Neural cell (in vitro differentiated cells): ENCODE data around the gene PTPRC. TPM values are rescaled to one million over a fixed set of nuclear protein-coding genes. Genes with fewer than 3 reads are reported as not detected.

Experiments used
- H2AFZ ChIP-seq: fragments of 200-600, 300-800 bp; sonication (generic), shearing (Covaris generic); 2 replicates; pipeline ENCODE4 v1.6.0; 2014; ENCODE audit warnings: low read depth, mild to moderate bottlenecking, antibody characterized with exemption, low read length, moderate library complexity
- H3F3A ChIP-seq: fragments of 200-600 bp; shearing (Covaris generic); 2 replicates; pipeline ENCODE4 v1.6.1; 2016; ENCODE audit warnings: mild to moderate bottlenecking, moderate library complexity, mixed read lengths, antibody characterized with exemption, low read length; ENCODE audit not compliant: insufficient read depth, poor library complexity, severe bottlenecking
- H3K27ac ChIP-seq: fragments of 200-600, 300-800 bp; sonication (generic), shearing (Covaris generic); 2 replicates; pipeline ENCODE4 v1.5.1; 2014; ENCODE audit warnings: mild to moderate bottlenecking, low read length, moderate library complexity
- H3K27me3 ChIP-seq: fragments of 300-800, 200-600 bp; sonication (generic), shearing (Covaris generic); 2 replicates; pipeline ENCODE4 v1.6.0; 2014; ENCODE audit warnings: mild to moderate bottlenecking, low read depth, low read length, moderate library complexity; ENCODE audit not compliant: insufficient read depth
- H3K36me3 ChIP-seq: fragments of 300-800, 200-600 bp; sonication (generic), shearing (Covaris generic); 2 replicates; pipeline ENCODE4 v1.5.1; 2014; ENCODE audit warnings: mild to moderate bottlenecking, antibody characterized with exemption, low read length, moderate library complexity; ENCODE audit not compliant: insufficient read depth
- H3K4me2 ChIP-seq: fragments of 300-800, 200-600 bp; sonication (generic), shearing (Covaris generic); 2 replicates; pipeline ENCODE4 v1.6.0; 2014; ENCODE audit warnings: mild to moderate bottlenecking, low read length
- H3K4me3 ChIP-seq: fragments of 300-800, 200-600 bp; sonication (generic), shearing (Covaris generic); 2 replicates; pipeline ENCODE4 v1.5.1; 2014; ENCODE audit warnings: mild to moderate bottlenecking, low read length, moderate library complexity
- H3K79me2 ChIP-seq: fragments of 200-600 bp; shearing (Covaris generic); replicated peaks from 2 replicates; pipeline ENCODE4 v1.6.0; 2014; ENCODE audit warnings: mild to moderate bottlenecking, low read length, moderate library complexity; ENCODE audit not compliant: insufficient read depth
- H3K9ac ChIP-seq: fragments of 300-800, 200-600 bp; sonication (generic), shearing (Covaris generic); 2 replicates; pipeline ENCODE4 v1.6.1; 2016; ENCODE audit warnings: mild to moderate bottlenecking, low read length, mixed read lengths
- H3K9me2 ChIP-seq: fragments of 200-600 bp; shearing (Covaris generic); 2 replicates; pipeline ENCODE4 v1.6.1; 2016; ENCODE audit warnings: mild to moderate bottlenecking, low read length, mixed read lengths; ENCODE audit not compliant: insufficient read depth
- H3K9me3 ChIP-seq: fragments of 200-600, 300-800 bp; sonication (generic), shearing (Covaris generic); 2 replicates; pipeline ENCODE4 v1.6.1; 2016; ENCODE audit warnings: mild to moderate bottlenecking, mixed run types, low read length, moderate library complexity, mixed read lengths
- H4K20me1 ChIP-seq: fragments of 200-600 bp; shearing (Covaris generic); 2 replicates; pipeline ENCODE4 v1.6.1; 2016; ENCODE audit warnings: mild to moderate bottlenecking, mixed run types; ENCODE audit not compliant: insufficient read depth
- EP300 ChIP-seq: fragments of 450-650 bp; conservative IDR thresholded peaks from 2 replicates; pipeline ENCODE4 v1.6.1; 2014; ENCODE audit warnings: antibody characterized with exemption, mild to moderate bottlenecking, moderate library complexity; ENCODE audit not compliant: poor library complexity, severe bottlenecking
- EZH2 ChIP-seq: fragments of 200-600, 300-800 bp; shearing (Covaris generic), sonication (generic); IDR thresholded peaks from 2 replicates; pipeline ENCODE4 v1.6.1; 2014; ENCODE audit warnings: antibody characterized with exemption, low read length, borderline replicate concordance, mild to moderate bottlenecking; ENCODE audit not compliant: insufficient read depth, poor library complexity, severe bottlenecking
- MXI1 ChIP-seq: fragments of 450-650 bp; conservative IDR thresholded peaks from 2 replicates; pipeline ENCODE4 v1.6.1; 2014; ENCODE audit warnings: antibody characterized with exemption, mild to moderate bottlenecking; ENCODE audit not compliant: poor library complexity, severe bottlenecking
- POLR2AphosphoS5 ChIP-seq: IDR thresholded peaks from 2 replicates; pipeline ENCODE4 v1.6.1; 2012
- RAD21 ChIP-seq: fragments of 450-650 bp; conservative IDR thresholded peaks from 2 replicates; pipeline ENCODE4 v1.6.1; 2014; ENCODE audit warnings: antibody characterized with exemption, mild to moderate bottlenecking, moderate library complexity
- SMC3 ChIP-seq: fragments of 450-650 bp; conservative IDR thresholded peaks from 2 replicates; pipeline ENCODE4 v1.6.1; 2014; ENCODE audit warnings: antibody characterized with exemption, mild to moderate bottlenecking, moderate library complexity; ENCODE audit not compliant: poor library complexity
- TAF1 ChIP-seq: IDR thresholded peaks from 2 replicates; pipeline ENCODE4 v1.6.1; 2012; ENCODE audit warnings: low read depth
- polyA plus RNA-seq: library from polyadenylated mRNA; depleted of rRNA; stranded (reverse); fragments of >200 nt; gene quantifications from 2 replicates; pipeline ENCODE4 v1.2.3, GENCODE V29; 2014
- TF ChIP-seq, protein P1 (sequence below): fragments of 450-650 bp; IDR thresholded peaks from 2 replicates; pipeline ENCODE4 v1.5.1; 2014; ENCODE audit warnings: antibody characterized with exemption, mild to moderate bottlenecking, moderate library complexity; ENCODE audit not compliant: poor library complexity, severe bottlenecking
- TF ChIP-seq, protein P2 (sequence below): IDR thresholded peaks from 2 replicates; pipeline ENCODE4 v1.6.1; 2012; ENCODE audit warnings: borderline replicate concordance

PTPRC gene
- polyA plus RNA-seq, 1 donor from 2014 or later, result 0.12 TPM

DNA sequence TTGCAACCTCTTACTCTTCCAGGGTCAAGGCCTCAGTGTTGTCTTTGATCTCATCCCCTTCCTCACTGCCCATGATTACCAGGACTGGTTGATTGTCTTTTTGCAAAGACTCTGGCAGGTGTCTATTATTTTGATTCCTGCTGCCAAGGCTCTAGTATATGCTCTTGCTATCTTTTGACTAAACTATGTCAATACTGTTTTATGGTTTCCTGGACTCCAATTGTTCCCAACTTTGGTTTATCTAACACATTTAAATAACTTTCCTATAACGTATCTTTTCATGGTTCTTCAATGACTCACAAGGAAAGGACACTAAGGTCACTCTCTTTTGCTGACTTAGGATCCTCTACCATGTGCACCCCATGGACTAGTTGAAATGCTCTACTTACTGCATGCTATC is 141.5 kb downstream of the PTPRC start:
- H3K79me2 ChIP-seq, result no peaks in the 10 kb centered on the region
- H3K4me3 ChIP-seq, result no peak overlapping the region
- no peak overlapping the region for H3K4me2 ChIP-seq
- no peaks in the 10 kb centered on the region for H3K9me2 ChIP-seq
- H4K20me1 ChIP-seq, result no peaks in the 10 kb centered on the region
- TF ChIP-seq SMC3, result no peak
- TF ChIP-seq RAD21, result no peak
- TF ChIP-seq, protein P1, sequence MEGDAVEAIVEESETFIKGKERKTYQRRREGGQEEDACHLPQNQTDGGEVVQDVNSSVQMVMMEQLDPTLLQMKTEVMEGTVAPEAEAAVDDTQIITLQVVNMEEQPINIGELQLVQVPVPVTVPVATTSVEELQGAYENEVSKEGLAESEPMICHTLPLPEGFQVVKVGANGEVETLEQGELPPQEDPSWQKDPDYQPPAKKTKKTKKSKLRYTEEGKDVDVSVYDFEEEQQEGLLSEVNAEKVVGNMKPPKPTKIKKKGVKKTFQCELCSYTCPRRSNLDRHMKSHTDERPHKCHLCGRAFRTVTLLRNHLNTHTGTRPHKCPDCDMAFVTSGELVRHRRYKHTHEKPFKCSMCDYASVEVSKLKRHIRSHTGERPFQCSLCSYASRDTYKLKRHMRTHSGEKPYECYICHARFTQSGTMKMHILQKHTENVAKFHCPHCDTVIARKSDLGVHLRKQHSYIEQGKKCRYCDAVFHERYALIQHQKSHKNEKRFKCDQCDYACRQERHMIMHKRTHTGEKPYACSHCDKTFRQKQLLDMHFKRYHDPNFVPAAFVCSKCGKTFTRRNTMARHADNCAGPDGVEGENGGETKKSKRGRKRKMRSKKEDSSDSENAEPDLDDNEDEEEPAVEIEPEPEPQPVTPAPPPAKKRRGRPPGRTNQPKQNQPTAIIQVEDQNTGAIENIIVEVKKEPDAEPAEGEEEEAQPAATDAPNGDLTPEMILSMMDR, result no peak
- no peak for TF ChIP-seq EP300
- TF ChIP-seq TAF1, result no peak
- TF ChIP-seq, protein P2, sequence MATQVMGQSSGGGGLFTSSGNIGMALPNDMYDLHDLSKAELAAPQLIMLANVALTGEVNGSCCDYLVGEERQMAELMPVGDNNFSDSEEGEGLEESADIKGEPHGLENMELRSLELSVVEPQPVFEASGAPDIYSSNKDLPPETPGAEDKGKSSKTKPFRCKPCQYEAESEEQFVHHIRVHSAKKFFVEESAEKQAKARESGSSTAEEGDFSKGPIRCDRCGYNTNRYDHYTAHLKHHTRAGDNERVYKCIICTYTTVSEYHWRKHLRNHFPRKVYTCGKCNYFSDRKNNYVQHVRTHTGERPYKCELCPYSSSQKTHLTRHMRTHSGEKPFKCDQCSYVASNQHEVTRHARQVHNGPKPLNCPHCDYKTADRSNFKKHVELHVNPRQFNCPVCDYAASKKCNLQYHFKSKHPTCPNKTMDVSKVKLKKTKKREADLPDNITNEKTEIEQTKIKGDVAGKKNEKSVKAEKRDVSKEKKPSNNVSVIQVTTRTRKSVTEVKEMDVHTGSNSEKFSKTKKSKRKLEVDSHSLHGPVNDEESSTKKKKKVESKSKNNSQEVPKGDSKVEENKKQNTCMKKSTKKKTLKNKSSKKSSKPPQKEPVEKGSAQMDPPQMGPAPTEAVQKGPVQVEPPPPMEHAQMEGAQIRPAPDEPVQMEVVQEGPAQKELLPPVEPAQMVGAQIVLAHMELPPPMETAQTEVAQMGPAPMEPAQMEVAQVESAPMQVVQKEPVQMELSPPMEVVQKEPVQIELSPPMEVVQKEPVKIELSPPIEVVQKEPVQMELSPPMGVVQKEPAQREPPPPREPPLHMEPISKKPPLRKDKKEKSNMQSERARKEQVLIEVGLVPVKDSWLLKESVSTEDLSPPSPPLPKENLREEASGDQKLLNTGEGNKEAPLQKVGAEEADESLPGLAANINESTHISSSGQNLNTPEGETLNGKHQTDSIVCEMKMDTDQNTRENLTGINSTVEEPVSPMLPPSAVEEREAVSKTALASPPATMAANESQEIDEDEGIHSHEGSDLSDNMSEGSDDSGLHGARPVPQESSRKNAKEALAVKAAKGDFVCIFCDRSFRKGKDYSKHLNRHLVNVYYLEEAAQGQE, result no peak
- no peak for TF ChIP-seq POLR2AphosphoS5
- TF ChIP-seq MXI1, result no peak
- no peak for TF ChIP-seq EZH2
- no peaks in the 10 kb centered on the region for H3K27me3 ChIP-seq
- no peaks in the 10 kb centered on the region for H3K36me3 ChIP-seq
- no peak overlapping the region for H3K9ac ChIP-seq
- H3K27ac ChIP-seq, result no peak overlapping the region
- H2AFZ ChIP-seq, result no peak overlapping the region
- H3F3A ChIP-seq, result no peaks in the 10 kb centered on the region
- H3K9me3 ChIP-seq, result no peaks in the 10 kb centered on the region

DNA sequence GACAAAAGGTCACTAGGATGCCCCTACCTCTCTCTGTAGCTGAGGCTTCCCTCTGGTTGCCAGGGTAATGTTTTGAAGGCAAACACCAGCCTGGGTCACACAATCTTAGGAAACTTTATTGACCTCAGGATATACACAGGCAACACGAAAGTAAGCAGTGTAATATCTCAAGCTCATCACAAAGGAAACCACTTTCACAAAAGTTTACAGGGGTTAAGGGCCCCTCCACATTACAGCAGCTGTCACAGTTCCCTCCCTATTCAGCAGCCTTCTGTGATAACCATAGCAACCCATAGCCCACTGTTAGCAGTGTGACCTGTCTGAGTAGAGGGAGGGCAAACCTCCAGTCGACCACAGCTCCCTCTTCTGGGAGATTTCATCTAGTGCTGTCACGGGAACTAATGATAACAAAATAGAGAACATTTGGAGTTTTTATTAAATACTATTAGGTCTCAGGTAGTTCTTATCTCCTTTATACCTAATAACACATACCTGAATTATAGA is 149.8 kb downstream of the PTPRC start:
- H3K27ac ChIP-seq, result no peak overlapping the region
- H3K79me2 ChIP-seq, result no peaks in the 10 kb centered on the region
- no peaks in the 10 kb centered on the region for H3K36me3 ChIP-seq
- no peak for TF ChIP-seq POLR2AphosphoS5
- TF ChIP-seq TAF1, result no peak
- no peak for TF ChIP-seq EZH2
- peak; percentile 13 for TF ChIP-seq RAD21
- TF ChIP-seq MXI1, result no peak
- TF ChIP-seq, protein P1, result peak; percentile 42
- no peak for TF ChIP-seq EP300
- TF ChIP-seq SMC3, result no peak
- no peak overlapping the region for H3K4me3 ChIP-seq
- H3F3A ChIP-seq, result no peaks in the 10 kb centered on the region
- no peak overlapping the region for H2AFZ ChIP-seq
- H4K20me1 ChIP-seq, result no peaks in the 10 kb centered on the region
- H3K9me3 ChIP-seq, result no peaks in the 10 kb centered on the region
- no peak overlapping the region for H3K4me2 ChIP-seq
- no peaks in the 10 kb centered on the region for H3K9me2 ChIP-seq
- H3K9ac ChIP-seq, result no peak overlapping the region
- no peaks in the 10 kb centered on the region for H3K27me3 ChIP-seq
